Suprapubic skin (tissue), 4 donors: Measurements from ENCODE around the gene F2RL1. TPM values are rescaled to one million over a fixed set of nuclear protein-coding genes. Genes with fewer than 3 reads are reported as not detected.
"Not testable (repeated sequence)": the region's sequence is repeated elsewhere in the genome, so short reads cannot be mapped to it uniquely, and the experiment has no call there.

ENCODE experiments used
- DNase-seq, 2 donors: peaks; one replicate each; pipeline ENCODE4 v3.0.0-alpha.2; 2019; ENCODE audit warnings: low spot score in 2 of 2
- H3K27ac ChIP-seq: fragments of 200-600 bp; sonication (generic); one replicate; pipeline ENCODE4 v1.5.1; 2019
- H3K27me3 ChIP-seq: fragments of 200-600 bp; sonication (generic); one replicate; pipeline ENCODE4 v1.5.1; 2019
- H3K36me3 ChIP-seq: fragments of 200-600 bp; sonication (generic); one replicate; pipeline ENCODE4 v1.5.1; 2019
- H3K4me1 ChIP-seq: fragments of 200-600 bp; sonication (generic); one replicate; pipeline ENCODE4 v1.5.1; 2019
- H3K4me3 ChIP-seq: fragments of 200-600 bp; sonication (generic); one replicate; pipeline ENCODE4 v1.5.1; 2019; ENCODE audit warnings: mild to moderate bottlenecking
- H3K9me3 ChIP-seq: fragments of 200-600 bp; sonication (generic); one replicate; pipeline ENCODE4 v1.5.1; 2019
- EP300 ChIP-seq: sonication (generic); formaldehyde crosslinking; IDR thresholded peaks from one replicate; pipeline ENCODE4 v1.6.1; 2017; ENCODE audit warnings: antibody characterized with exemption
- POLR2A ChIP-seq, 2 donors: fragments of 450-650 bp; IDR thresholded peaks; one replicate each; pipeline ENCODE4 v1.6.1; 2017; ENCODE audit warnings: antibody characterized with exemption in 2 of 2, mild to moderate bottlenecking in 2 of 2, moderate library complexity in 2 of 2
- POLR2AphosphoS5 ChIP-seq, 3 donors: sonication (generic); formaldehyde crosslinking; IDR thresholded peaks; one replicate each; pipeline ENCODE4 v1.6.1; 2017; ENCODE audit warnings: antibody characterized with exemption in 3 of 3
- WGBS: methylation state at CpG from one replicate; pipeline ENCODE4 v1.1.5; 2018; 5-methylcytosine and 5-hydroxymethylcytosine counted together
- total RNA-seq, 4 donors: library from RNA; depleted of rRNA; stranded (reverse); fragments of >200 nt; gene quantifications; one replicate each; pipeline ENCODE4 v1.1.0, GENCODE V29; 2016
- TF ChIP-seq, protein P1 (sequence below), 2 donors: fragments of 200-600 bp in 1 of 2; fragments of 450-650 bp in 1 of 2; sonication (generic) in 1 of 2; IDR thresholded peaks; one replicate each; pipeline ENCODE4 v1.5.1; 2016 to 2019; ENCODE audit warnings: antibody characterized with exemption in 2 of 2, mild to moderate bottlenecking in 1 of 2, moderate library complexity in 1 of 2

Gene F2RL1
- total RNA-seq, 4 donors from 2014 or later, result 20.8 to 107 (median 77.7) TPM

- Histone ChIP-seq H3K27me3 (no peaks in the 10 kb centered on the region), H3K4me3 (no peak overlapping the region), H3K9me3 (no peaks in the 10 kb centered on the region), H3K36me3 (no peaks in the 10 kb centered on the region), H3K27ac (no peak overlapping the region), H3K4me1 (peaks cover 3% of the 10 kb centered on the region)
- no peak for DNase-seq
- TF ChIP-seq, protein P1, sequence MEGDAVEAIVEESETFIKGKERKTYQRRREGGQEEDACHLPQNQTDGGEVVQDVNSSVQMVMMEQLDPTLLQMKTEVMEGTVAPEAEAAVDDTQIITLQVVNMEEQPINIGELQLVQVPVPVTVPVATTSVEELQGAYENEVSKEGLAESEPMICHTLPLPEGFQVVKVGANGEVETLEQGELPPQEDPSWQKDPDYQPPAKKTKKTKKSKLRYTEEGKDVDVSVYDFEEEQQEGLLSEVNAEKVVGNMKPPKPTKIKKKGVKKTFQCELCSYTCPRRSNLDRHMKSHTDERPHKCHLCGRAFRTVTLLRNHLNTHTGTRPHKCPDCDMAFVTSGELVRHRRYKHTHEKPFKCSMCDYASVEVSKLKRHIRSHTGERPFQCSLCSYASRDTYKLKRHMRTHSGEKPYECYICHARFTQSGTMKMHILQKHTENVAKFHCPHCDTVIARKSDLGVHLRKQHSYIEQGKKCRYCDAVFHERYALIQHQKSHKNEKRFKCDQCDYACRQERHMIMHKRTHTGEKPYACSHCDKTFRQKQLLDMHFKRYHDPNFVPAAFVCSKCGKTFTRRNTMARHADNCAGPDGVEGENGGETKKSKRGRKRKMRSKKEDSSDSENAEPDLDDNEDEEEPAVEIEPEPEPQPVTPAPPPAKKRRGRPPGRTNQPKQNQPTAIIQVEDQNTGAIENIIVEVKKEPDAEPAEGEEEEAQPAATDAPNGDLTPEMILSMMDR (IDR thresholded peaks at IDR 0.05), result no peak
- no peak for TF ChIP-seq POLR2A (IDR thresholded peaks at IDR 0.05)
- no peak for TF ChIP-seq POLR2AphosphoS5 (IDR thresholded peaks at IDR 0.05)
- TF ChIP-seq EP300, result no peak
Observed at GRCh38 chr5:76854644-76855043, 35.8 kb downstream of the F2RL1 start.

DNA sequence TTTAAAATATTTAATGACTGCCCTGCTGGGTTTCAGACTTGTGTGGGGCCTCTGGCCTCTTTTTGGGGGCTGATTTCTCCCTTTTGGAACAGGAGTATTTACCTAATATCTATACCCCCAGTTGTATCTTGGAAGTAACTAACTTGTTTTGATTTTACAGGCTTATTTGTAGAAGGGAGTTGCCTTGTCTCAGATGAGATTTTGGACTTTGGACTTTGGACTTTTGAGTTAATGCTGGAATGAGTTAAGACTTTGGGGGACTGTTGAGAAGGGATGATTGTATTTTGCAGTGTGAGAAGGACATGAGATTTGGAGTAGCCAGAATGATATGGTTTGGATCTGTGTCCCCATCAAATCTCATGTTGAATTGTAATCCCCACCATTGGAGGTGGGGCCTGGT lies 36.7 kb downstream of the F2RL1 start:
- H3K4me3 ChIP-seq, H3K27me3 ChIP-seq, DNase-seq, H3K27ac ChIP-seq, H3K9me3 ChIP-seq, H3K36me3 ChIP-seq, H3K4me1 ChIP-seq: not testable (repeated sequence)

DNA sequence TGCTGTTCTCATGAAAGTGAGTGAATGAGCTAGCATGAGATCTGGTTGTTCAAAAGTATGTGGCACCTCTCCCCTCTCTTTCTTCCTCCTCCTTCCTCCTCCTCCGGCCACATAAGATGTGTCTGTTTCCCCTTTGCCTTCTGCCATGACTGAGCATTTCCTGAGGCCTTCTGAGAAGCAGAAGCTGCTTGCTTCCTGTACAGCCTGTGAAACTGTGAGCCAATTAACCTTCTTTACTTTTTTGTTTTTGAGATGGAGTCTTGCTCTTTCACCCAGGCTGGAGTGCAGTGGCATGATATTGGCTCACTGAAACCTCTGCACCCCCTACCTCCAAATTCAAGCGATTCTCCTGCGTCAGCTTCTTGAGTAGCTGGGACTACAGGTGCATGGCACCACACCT lies 37.1 kb downstream of the F2RL1 start:
- WGBS, result 74% methylated on average over 3 of the region's 3 CpGs
- H3K36me3 ChIP-seq, result no peaks in the 10 kb centered on the region
- no peaks in the 10 kb centered on the region for H3K9me3 ChIP-seq
- TF ChIP-seq, protein P1 (IDR thresholded peaks at IDR 0.05), result no peak
- H3K27ac ChIP-seq, result no peak overlapping the region
- peaks cover 1% of the 10 kb centered on the region for H3K4me1 ChIP-seq
- no peaks in the 10 kb centered on the region for H3K27me3 ChIP-seq
- H3K4me3 ChIP-seq, result no peak overlapping the region
- no peak for DNase-seq

GRCh38 chr5:76856800-76857199 lies 38.0 kb downstream of the F2RL1 start:
- not testable (repeated sequence) for H3K4me1 ChIP-seq, H3K36me3 ChIP-seq, H3K9me3 ChIP-seq, H3K4me3 ChIP-seq, DNase-seq, H3K27ac ChIP-seq, H3K27me3 ChIP-seq
- WGBS, result 90% methylated on average over 4 of the region's 4 CpGs

DNA sequence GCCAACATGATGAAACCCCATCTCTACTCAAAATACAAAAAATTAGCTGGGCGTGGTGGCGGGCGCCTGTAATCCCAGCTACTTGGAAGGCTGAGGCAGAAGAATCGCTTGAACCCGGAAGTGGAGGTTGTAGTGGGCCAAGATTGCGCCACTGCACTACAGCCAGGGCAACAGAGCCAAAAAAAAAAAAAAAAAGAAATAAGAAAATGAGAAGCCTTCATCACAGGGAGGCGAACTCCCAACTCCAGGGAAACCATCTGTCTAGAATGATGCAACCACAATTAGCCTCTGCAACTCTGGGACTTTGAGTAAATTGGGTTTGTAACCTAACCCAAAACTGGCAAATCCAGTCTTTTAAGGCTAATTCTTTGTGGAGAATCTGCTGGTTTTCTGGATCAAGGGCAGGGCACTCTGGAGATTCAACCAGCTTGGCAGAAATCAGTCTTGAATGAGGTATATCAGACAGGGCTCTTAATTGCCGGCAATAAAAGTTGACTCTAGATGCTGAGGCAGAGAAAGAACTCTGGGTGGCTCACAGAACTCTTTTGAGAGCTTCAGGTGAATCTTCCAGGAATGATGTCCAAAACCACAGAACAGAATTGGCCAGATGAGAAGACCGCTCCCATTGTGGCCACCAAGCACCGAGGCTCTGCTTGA lies 40.9 kb downstream of the F2RL1 start:
- Histone ChIP-seq H3K4me1 (no peaks in the 10 kb centered on the region), H3K4me3 (no peak overlapping the region), H3K36me3 (no peaks in the 10 kb centered on the region), H3K27ac (no peak overlapping the region), H3K27me3 (no peaks in the 10 kb centered on the region), H3K9me3 (no peaks in the 10 kb centered on the region)
- 79% methylated on average over 10 of the region's 10 CpGs for WGBS
- TF ChIP-seq POLR2AphosphoS5 (IDR thresholded peaks at IDR 0.05) (no peak), POLR2A (IDR thresholded peaks at IDR 0.05) (no peak), EP300 (no peak)
- TF ChIP-seq, protein P1 (IDR thresholded peaks at IDR 0.05), result no peak
- DNase-seq, result no peak

- Histone ChIP-seq H3K27me3 (no peaks in the 10 kb centered on the region), H3K27ac (no peak overlapping the region), H3K36me3 (no peaks in the 10 kb centered on the region), H3K9me3 (no peaks in the 10 kb centered on the region), H3K4me1 (no peaks in the 10 kb centered on the region), H3K4me3 (no peak overlapping the region)
- 58% methylated on average over 5 of the region's 5 CpGs for WGBS
- TF ChIP-seq EP300, result no peak
- TF ChIP-seq, protein P1 (IDR thresholded peaks at IDR 0.05), result no peak
- TF ChIP-seq POLR2AphosphoS5 (IDR thresholded peaks at IDR 0.05), result no peak
- TF ChIP-seq POLR2A (IDR thresholded peaks at IDR 0.05), result no peak
- no peak for DNase-seq
Observed at GRCh38 chr5:76861612-76862011, 42.8 kb downstream of the F2RL1 start.
